Measurements from ENCODE around the gene SLC30A7.

- TF ChIP-seq POLR2AphosphoS5 (IDR thresholded peaks at IDR 0.05) (no peak), CTCF (IDR thresholded peaks at IDR 0.05) (no peak), POLR2A (IDR thresholded peaks at IDR 0.05) (no peak)
These were observed 9.3 kb downstream of the SLC30A7 start for GRCh38 chr1:100905181-100905580.

All from prostate gland (tissue), 2 donors.